Stomach (tissue), 4 donors: ENCODE measurements around the gene GRIK2.

Experiments
- CTCF ChIP-seq, 7 experiments: fragments of 450-650 bp in 4 of 7; fragments of 200-600 bp in 3 of 7; sonication (generic) in 3 of 7; IDR thresholded peaks; one replicate each; pipeline ENCODE4 v1.5.1; 2016 to 2019; ENCODE audit warnings: antibody characterized with exemption in 7 of 7, control low read depth in 2 of 7, mild to moderate bottlenecking in 1 of 7
- EP300 ChIP-seq: sonication (generic); formaldehyde crosslinking; IDR thresholded peaks from one replicate; pipeline ENCODE4 v1.6.1; 2017; ENCODE audit warnings: antibody characterized with exemption

DNA sequence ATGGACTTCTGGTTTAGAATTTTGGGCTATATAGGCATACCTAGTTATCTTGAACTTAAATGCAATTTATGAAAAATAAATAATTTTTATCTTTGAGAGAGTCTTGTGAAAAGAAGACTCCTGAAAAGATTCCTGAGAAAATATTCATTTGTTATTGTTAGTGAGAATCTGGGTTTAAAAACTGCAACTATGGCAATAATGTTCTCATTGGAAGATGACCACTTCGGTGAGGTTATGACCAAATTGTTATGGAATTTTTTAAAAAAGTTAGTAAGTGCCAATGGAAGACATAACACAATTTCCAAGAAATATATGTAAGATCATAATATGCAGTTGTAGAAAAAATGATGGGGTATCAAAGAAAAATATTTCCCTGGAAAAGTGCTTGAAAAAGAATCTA, 46.3 kb downstream of the GRIK2 start:
- TF ChIP-seq EP300: no peak
- no peak for TF ChIP-seq CTCF (IDR thresholded peaks at IDR 0.05)
